Vagina (tissue), 2 donors: Measurements from ENCODE around the gene BRD8. TPM values are rescaled to one million over a fixed set of nuclear protein-coding genes. Genes with fewer than 3 reads are reported as not detected.
"Not testable (repeated sequence)": the region's sequence is repeated elsewhere in the genome, so short reads cannot be mapped to it uniquely, and the experiment has no call there.

Experiments
- DNase-seq, 2 donors: peaks; one replicate each; pipeline ENCODE4 v3.0.0-alpha.2; 2017; ENCODE audit errors: extremely low spot score in 2 of 2
- H3K27ac ChIP-seq: fragments of 200-600 bp; sonication (generic); one replicate; pipeline ENCODE4 v1.5.1; 2019
- H3K27me3 ChIP-seq: fragments of 200-600 bp; sonication (generic); one replicate; pipeline ENCODE4 v1.5.1; 2019
- H3K36me3 ChIP-seq, 2 donors: fragments of 200-600 bp; sonication (generic); one replicate each; pipeline ENCODE4 v1.5.1; 2017 to 2019
- H3K4me1 ChIP-seq: fragments of 200-600 bp; sonication (generic); one replicate; pipeline ENCODE4 v1.5.1; 2019
- H3K4me3 ChIP-seq, 2 donors: fragments of 200-600 bp; sonication (generic); 1 replicate in 1 of 2; 2 replicates in 1 of 2; pipeline ENCODE4 v1.5.1; 2016 to 2019
- H3K9me3 ChIP-seq: fragments of 200-600 bp; sonication (generic); one replicate; pipeline ENCODE4 v1.5.1; 2019
- POLR2A ChIP-seq, 2 donors: fragments of 450-650 bp; IDR thresholded peaks; one replicate each; pipeline ENCODE4 v1.6.1; 2017; ENCODE audit warnings: antibody characterized with exemption in 2 of 2, mild to moderate bottlenecking in 2 of 2, moderate library complexity in 2 of 2
- POLR2AphosphoS5 ChIP-seq, 2 donors: sonication (generic); formaldehyde crosslinking; IDR thresholded peaks; one replicate each; pipeline ENCODE4 v1.9.0; 2017; ENCODE audit warnings: antibody characterized with exemption in 2 of 2, mild to moderate bottlenecking in 2 of 2, low read depth in 1 of 2; ENCODE audit not compliant: insufficient read depth in 1 of 2
- intact Hi-C: fragments of 100-400 bp; cut with DNase I; formaldehyde crosslinking; loops from one replicate; pipeline ENCODE4 v1.15.1; 2023
- total RNA-seq: library from RNA; depleted of rRNA; stranded (reverse); fragments of >200 nt; gene quantifications from one replicate; pipeline ENCODE4 v1.2.3, GENCODE V29; 2016
- TF ChIP-seq, protein P1 (sequence below), 3 experiments: fragments of 450-650 bp in 2 of 3; fragments of 200-600 bp in 1 of 3; sonication (generic) in 1 of 3; IDR thresholded peaks; one replicate each; pipeline ENCODE4 v1.5.1; 2017 to 2019; ENCODE audit warnings: antibody characterized with exemption in 3 of 3, mild to moderate bottlenecking in 2 of 3, moderate library complexity in 2 of 3

Gene BRD8
- total RNA-seq, 1 donor from 2014 or later = 34.6 TPM

DNA sequence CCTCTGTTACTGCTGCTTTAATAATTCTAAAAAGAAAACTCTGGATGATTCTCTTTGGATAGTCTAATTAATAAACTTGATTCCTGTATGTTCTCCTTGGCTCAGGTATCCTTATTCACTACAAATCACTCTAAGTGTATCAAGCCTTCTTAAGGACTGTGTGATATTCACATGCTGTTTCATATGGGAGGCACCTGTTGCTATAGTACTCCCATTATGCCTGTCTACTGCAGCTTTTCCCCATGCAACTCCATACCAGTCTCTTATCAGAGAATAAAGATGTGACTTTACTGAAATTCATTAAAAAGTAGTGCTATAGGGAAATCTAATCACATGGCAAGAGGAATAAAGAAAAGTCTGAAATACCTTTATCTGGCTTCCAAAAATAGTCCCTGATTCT is 14.7 kb downstream of the BRD8 start:
- TF ChIP-seq POLR2AphosphoS5 (IDR thresholded peaks at IDR 0.05; ENCODE audit: insufficient read depth in 1 of 2, low read depth in 1 of 2) (no peak), POLR2A (IDR thresholded peaks at IDR 0.05) (no peak)
- TF ChIP-seq, protein P1, sequence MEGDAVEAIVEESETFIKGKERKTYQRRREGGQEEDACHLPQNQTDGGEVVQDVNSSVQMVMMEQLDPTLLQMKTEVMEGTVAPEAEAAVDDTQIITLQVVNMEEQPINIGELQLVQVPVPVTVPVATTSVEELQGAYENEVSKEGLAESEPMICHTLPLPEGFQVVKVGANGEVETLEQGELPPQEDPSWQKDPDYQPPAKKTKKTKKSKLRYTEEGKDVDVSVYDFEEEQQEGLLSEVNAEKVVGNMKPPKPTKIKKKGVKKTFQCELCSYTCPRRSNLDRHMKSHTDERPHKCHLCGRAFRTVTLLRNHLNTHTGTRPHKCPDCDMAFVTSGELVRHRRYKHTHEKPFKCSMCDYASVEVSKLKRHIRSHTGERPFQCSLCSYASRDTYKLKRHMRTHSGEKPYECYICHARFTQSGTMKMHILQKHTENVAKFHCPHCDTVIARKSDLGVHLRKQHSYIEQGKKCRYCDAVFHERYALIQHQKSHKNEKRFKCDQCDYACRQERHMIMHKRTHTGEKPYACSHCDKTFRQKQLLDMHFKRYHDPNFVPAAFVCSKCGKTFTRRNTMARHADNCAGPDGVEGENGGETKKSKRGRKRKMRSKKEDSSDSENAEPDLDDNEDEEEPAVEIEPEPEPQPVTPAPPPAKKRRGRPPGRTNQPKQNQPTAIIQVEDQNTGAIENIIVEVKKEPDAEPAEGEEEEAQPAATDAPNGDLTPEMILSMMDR (IDR thresholded peaks at IDR 0.05) = no peak
- H3K9me3 ChIP-seq = no peaks in the 10 kb centered on the region
- H3K27me3 ChIP-seq = no peaks in the 10 kb centered on the region
- intact Hi-C loops = no loop called here
- peaks cover 8 to 99% of the 10 kb centered on the region in 2 donors for H3K36me3 ChIP-seq
- H3K27ac ChIP-seq = no peak overlapping the region
- no peak overlapping the region for H3K4me3 ChIP-seq
- DNase-seq = no peak
- no peaks in the 10 kb centered on the region for H3K4me1 ChIP-seq

DNA sequence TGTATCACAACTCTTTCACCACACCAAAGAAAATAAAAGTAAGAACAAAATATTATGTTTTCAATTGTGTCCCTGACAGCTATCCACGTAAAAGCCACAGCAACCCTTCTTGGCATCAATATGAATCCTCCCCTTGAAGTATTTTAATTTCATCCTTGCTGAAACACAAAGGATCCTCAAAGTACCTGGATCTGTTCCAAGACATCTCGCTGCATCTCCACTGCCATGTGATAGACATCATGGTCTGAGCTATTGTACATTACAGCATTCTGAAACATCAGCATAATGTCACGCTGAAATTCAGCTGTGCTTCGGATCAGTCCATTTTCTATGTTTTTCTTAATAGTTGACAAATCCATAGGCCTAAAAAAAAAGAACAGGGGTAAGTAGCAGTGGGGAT is 17.7 kb downstream of the BRD8 start:
- Histone ChIP-seq H3K36me3 (peaks cover 8 to 92% of the 10 kb centered on the region in 2 donors), H3K4me3 (no peak overlapping the region), H3K27ac (no peak overlapping the region), H3K27me3 (no peaks in the 10 kb centered on the region), H3K9me3 (no peaks in the 10 kb centered on the region), H3K4me1 (no peaks in the 10 kb centered on the region)
- intact Hi-C loops = no loop called here
- no peak for DNase-seq
- TF ChIP-seq, protein P1 (IDR thresholded peaks at IDR 0.05) = no peak
- no peak for TF ChIP-seq POLR2AphosphoS5 (IDR thresholded peaks at IDR 0.05; ENCODE audit: insufficient read depth in 1 of 2, low read depth in 1 of 2)
- TF ChIP-seq POLR2A (IDR thresholded peaks at IDR 0.05) = no peak

DNA sequence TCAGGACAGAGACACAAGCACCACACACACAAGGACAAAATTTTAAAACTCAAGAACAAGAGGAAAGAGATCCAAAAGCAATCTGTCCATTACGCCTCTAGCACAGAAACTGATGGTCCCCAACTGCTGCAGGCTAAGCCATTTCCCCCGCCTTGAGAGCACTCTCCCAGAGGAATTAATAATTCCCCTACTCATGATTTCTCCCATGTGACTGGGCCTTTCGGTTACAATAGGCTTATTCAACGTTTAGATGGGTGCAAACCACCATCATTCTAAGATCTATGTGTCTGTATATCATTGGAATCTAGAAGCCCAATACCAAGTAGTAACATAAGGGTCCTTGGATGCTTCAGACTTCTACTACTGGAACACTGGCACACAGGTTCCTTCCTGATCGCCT is 18.8 kb downstream of the BRD8 start:
- Histone ChIP-seq H3K9me3 (no peaks in the 10 kb centered on the region), H3K4me3 (no peak overlapping the region), H3K27ac (no peak overlapping the region), H3K4me1 (no peaks in the 10 kb centered on the region), H3K36me3 (peaks cover 8 to 82% of the 10 kb centered on the region in 2 donors), H3K27me3 (no peaks in the 10 kb centered on the region)
- intact Hi-C loops = no loop called here
- TF ChIP-seq POLR2AphosphoS5 (IDR thresholded peaks at IDR 0.05; ENCODE audit: insufficient read depth in 1 of 2, low read depth in 1 of 2) = no peak
- no peak for TF ChIP-seq POLR2A (IDR thresholded peaks at IDR 0.05)
- TF ChIP-seq, protein P1 (IDR thresholded peaks at IDR 0.05) = no peak
- no peak for DNase-seq

DNA sequence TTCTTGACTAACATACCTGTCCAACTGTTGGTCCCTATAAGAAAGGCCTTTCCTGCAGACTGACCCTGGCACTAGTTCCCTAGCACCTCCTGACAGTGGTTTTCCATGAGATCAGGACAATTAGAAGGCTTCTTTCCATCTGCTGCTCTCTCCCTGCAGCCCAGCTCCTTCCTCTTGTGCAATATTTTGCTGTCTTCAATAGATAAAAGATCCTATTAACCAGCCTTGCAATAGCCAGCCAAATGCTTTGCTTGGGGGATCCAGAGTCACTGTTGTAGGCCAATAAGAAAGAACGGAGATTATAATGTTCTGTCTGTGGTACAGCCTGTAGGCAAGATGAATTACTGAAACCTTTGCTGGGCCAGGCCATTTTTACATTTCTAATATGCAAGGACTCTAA is 20.8 kb downstream of the BRD8 start:
- DNase-seq = no peak
- H3K27ac ChIP-seq = no peak overlapping the region
- H3K9me3 ChIP-seq = no peaks in the 10 kb centered on the region
- no peak for TF ChIP-seq POLR2A (IDR thresholded peaks at IDR 0.05)
- TF ChIP-seq POLR2AphosphoS5 (IDR thresholded peaks at IDR 0.05; ENCODE audit: insufficient read depth in 1 of 2, low read depth in 1 of 2) = no peak
- TF ChIP-seq, protein P1 (IDR thresholded peaks at IDR 0.05) = no peak
- no peaks in the 10 kb centered on the region for H3K27me3 ChIP-seq
- H3K36me3 ChIP-seq = peaks cover 8 to 62% of the 10 kb centered on the region in 2 donors
- intact Hi-C loops = no loop called here
- H3K4me1 ChIP-seq = no peaks in the 10 kb centered on the region
- no peak overlapping the region for H3K4me3 ChIP-seq

DNA sequence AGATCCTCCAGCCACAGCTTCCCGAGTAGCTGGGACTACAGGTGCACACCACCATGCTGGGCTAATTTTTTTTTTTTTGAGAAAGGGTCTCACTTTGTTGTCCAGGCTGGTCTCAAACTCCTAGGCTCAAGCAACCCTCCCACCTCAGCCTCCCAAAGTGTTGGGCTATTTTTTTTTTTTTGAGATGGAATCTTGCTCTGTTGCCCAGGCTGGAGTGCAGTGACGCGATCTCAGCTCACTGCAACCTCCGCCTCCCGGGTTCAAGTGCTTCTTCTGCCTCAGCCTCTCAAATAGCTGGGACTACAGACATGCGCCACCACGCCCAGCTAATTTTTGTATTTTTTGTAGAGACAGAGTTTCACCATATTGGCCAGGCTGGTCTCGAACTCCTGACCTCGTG is 22.5 kb downstream of the BRD8 start:
- intact Hi-C loops, DNase-seq, H3K27me3 ChIP-seq, H3K27ac ChIP-seq, H3K9me3 ChIP-seq, H3K4me3 ChIP-seq, H3K4me1 ChIP-seq: not testable (repeated sequence)
- peaks cover 0 to 46% of the 10 kb centered on the region in 2 donors for H3K36me3 ChIP-seq

DNA sequence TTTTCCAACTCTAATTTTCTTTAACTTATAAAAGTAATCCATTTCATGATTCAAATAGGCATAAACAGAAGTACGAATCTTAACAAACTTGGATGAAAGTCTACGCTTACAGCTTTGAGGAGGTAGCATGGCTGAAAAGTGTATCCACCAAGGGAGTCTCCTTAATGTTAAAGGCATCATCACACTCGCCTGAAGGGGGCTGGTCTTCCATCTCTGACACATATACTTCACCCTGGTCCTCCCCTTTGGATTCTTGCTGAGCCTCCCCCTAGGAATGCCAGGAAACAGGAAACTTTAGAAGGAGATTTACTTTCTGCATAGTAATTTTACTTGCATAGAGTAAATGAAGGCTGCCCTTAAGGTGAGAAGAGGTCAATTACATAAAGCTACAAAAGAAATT is 28.9 kb downstream of the BRD8 start:
- Histone ChIP-seq H3K4me3 (no peak overlapping the region), H3K27me3 (no peaks in the 10 kb centered on the region), H3K4me1 (no peaks in the 10 kb centered on the region), H3K9me3 (no peaks in the 10 kb centered on the region), H3K36me3 (no peaks in the 10 kb centered on the region), H3K27ac (no peak overlapping the region)
- TF ChIP-seq POLR2A (IDR thresholded peaks at IDR 0.05) = no peak
- no peak for TF ChIP-seq POLR2AphosphoS5 (IDR thresholded peaks at IDR 0.05; ENCODE audit: insufficient read depth in 1 of 2, low read depth in 1 of 2)
- TF ChIP-seq, protein P1 (IDR thresholded peaks at IDR 0.05) = no peak
- intact Hi-C loops = no loop called here
- DNase-seq = no peak
